Iris pigment epithelial cell (primary cell): Measurements from ENCODE around the gene RTN1.

Experiments used
- DNase-seq: peaks from one replicate; pipeline ENCODE4 v3.0.0-alpha.2; 2011; ENCODE audit warnings: low read depth

Gene RTN1

GRCh38 chr14:59803052-59803540 is 67.5 kb downstream of the RTN1 start:
- no peak for DNase-seq

GRCh38 chr14:59788176-59788575 is 82.4 kb downstream of the RTN1 start:
- no peak for DNase-seq

GRCh38 chr14:59787045-59787674 is 83.4 kb downstream of the RTN1 start:
- DNase-seq = peak; percentile 11

GRCh38 chr14:59785629-59786028 is 84.9 kb downstream of the RTN1 start:
- DNase-seq = no peak

- no peak for DNase-seq
These were observed 87.8 kb downstream of the RTN1 start for GRCh38 chr14:59782760-59783159.

- no peak for DNase-seq
These were observed 93.5 kb downstream of the RTN1 start for GRCh38 chr14:59777006-59777579.

GRCh38 chr14:59776468-59776867 is 94.1 kb downstream of the RTN1 start:
- no peak for DNase-seq

- peak; percentile 68 for DNase-seq
These were observed 98.3 kb downstream of the RTN1 start for GRCh38 chr14:59772233-59772632.

- peak; percentile 73 for DNase-seq
These were observed 99.0 kb downstream of the RTN1 start for GRCh38 chr14:59771577-59771976.

GRCh38 chr14:59769586-59769985 is 101.0 kb downstream of the RTN1 start:
- no peak for DNase-seq

GRCh38 chr14:59768855-59769375 is 101.7 kb downstream of the RTN1 start:
- DNase-seq = peak; percentile 62

GRCh38 chr14:59761851-59762250 is 108.7 kb downstream of the RTN1 start:
- DNase-seq = no peak

- no peak for DNase-seq
These were observed 115.0 kb downstream of the RTN1 start for GRCh38 chr14:59755409-59756135.

- DNase-seq = peak; percentile 74
These were observed 116.3 kb downstream of the RTN1 start for GRCh38 chr14:59754256-59754655.

GRCh38 chr14:59753512-59753911 is 117.1 kb downstream of the RTN1 start:
- DNase-seq = no peak

GRCh38 chr14:59751578-59751977 is 119.0 kb downstream of the RTN1 start:
- no peak for DNase-seq

- DNase-seq = no peak
These were observed 130.8 kb downstream of the RTN1 start for GRCh38 chr14:59739794-59740193.

- DNase-seq = no peak
These were observed 142.3 kb downstream of the RTN1 start for GRCh38 chr14:59728304-59728703.

- DNase-seq = no peak
These were observed 143.4 kb downstream of the RTN1 start for GRCh38 chr14:59727073-59727661.

- no peak for DNase-seq
These were observed 159.5 kb downstream of the RTN1 start for GRCh38 chr14:59711080-59711479.

GRCh38 chr14:59707778-59708561 is 162.6 kb downstream of the RTN1 start:
- DNase-seq = peak; percentile 26

GRCh38 chr14:59705866-59706265 is 164.7 kb downstream of the RTN1 start:
- no peak for DNase-seq
